SJCRH30 (cell line): ENCODE data around the gene ZNF844. TPM values are rescaled to one million over a fixed set of nuclear protein-coding genes. Genes with fewer than 3 reads are reported as not detected.

Source experiments
- DNase-seq, 2 experiments: peaks; one replicate each; pipeline ENCODE4 v3.0.0-alpha.2; 2015 to 2020
- H3K27ac ChIP-seq: fragments of 250-450 bp; sonication (Bioruptor Pico); 2 replicates; pipeline ENCODE4 v1.5.1; 2020; ENCODE audit warnings: mild to moderate bottlenecking, moderate library complexity
- H3K27me3 ChIP-seq: fragments of 250-450 bp; sonication (Bioruptor Pico); 2 replicates; pipeline ENCODE4 v1.5.1; 2020; ENCODE audit warnings: mild to moderate bottlenecking, moderate library complexity
- H3K36me3 ChIP-seq: fragments of 250-450 bp; sonication (Bioruptor Pico); 2 replicates; pipeline ENCODE4 v1.5.1; 2020; ENCODE audit warnings: mild to moderate bottlenecking, moderate library complexity
- H3K4me1 ChIP-seq: fragments of 250-450 bp; sonication (Bioruptor Pico); 2 replicates; pipeline ENCODE4 v1.5.1; 2020; ENCODE audit warnings: mild to moderate bottlenecking, moderate library complexity
- H3K4me3 ChIP-seq: fragments of 250-450 bp; sonication (Bioruptor Pico); 2 replicates; pipeline ENCODE4 v1.5.1; 2020; ENCODE audit warnings: mild to moderate bottlenecking, moderate library complexity
- H3K9me3 ChIP-seq: fragments of 250-450 bp; sonication (Bioruptor Pico); replicated peaks from 2 replicates; pipeline ENCODE4 v1.5.1; 2020; ENCODE audit warnings: mild to moderate bottlenecking, moderate library complexity
- total RNA-seq: library from RNA; depleted of rRNA; stranded (reverse); fragments of >200 nt; shearing (Covaris generic); gene quantifications from 2 replicates; pipeline ENCODE4 v1.2.3, GENCODE V29; 2014; rRNA removed

The ZNF844 gene
- total RNA-seq: 13.4 and 15.4 TPM in 2 replicates

DNA sequence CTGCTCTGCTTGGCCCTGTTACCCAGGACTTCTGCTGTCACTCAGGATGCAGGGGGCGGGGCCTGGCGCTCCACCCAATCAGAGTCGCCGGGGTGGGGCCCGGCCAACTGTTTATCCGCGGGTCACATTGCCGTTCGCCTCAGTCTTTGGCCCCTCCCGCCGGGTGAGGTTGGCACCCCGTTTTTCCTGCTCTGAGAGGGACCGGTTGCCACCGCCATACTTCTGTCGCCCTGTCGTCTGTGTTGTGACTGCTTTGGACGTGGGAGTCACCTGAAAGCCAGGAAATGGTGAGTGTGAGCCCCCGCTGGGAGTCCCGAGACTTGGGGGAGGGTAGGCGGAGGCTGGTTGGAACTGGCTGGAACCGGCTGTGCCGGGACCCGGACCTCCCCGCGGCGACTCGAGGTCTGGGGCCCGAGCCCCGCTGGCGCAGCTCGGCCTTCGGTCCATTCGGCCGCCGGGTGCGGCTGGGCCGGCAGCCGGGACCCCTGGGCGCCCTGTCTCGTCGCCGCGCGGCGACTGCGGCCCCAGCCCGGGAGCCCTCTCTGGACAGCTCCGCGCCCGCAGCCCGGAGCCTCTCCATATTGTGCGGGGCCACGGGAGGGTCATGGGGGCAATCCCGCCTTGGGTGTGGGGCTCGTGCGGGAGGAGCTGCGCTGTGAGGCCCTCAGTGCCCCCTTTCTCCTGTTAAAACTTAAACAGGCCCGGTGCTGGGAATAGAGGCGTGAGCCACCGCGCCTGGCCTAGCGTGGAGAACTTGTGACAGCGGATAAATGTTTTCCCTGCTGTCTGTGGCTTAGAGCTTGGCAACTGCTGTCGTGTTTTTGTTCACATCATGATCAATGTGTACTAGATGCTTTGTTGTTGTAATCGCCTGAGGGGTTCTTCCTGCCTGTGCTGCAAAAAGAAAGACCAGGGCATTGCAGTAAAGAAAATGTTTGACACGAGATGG lies at the start of gene ZNF844:
TSS of gene ZNF844 (plus strand) at position 142 of the 949 bp plus-strand sequence. CDS start at position 285, 143 bp downstream.
- DNase-seq: peak; percentile 96 to 97
- Histone ChIP-seq H3K4me3 (peak within 1 kb of the TSS; percentile 84), H3K4me1 (no peaks in the 10 kb centered on the region), H3K36me3 (peaks cover 13% of the 10 kb centered on the region; the same call in 1 of the 2 replicates), H3K27ac (peak within 1 kb of the TSS; percentile 61), H3K27me3 (no peaks in the 10 kb centered on the region), H3K9me3 (peaks cover 10% of the 10 kb centered on the region)

DNA sequence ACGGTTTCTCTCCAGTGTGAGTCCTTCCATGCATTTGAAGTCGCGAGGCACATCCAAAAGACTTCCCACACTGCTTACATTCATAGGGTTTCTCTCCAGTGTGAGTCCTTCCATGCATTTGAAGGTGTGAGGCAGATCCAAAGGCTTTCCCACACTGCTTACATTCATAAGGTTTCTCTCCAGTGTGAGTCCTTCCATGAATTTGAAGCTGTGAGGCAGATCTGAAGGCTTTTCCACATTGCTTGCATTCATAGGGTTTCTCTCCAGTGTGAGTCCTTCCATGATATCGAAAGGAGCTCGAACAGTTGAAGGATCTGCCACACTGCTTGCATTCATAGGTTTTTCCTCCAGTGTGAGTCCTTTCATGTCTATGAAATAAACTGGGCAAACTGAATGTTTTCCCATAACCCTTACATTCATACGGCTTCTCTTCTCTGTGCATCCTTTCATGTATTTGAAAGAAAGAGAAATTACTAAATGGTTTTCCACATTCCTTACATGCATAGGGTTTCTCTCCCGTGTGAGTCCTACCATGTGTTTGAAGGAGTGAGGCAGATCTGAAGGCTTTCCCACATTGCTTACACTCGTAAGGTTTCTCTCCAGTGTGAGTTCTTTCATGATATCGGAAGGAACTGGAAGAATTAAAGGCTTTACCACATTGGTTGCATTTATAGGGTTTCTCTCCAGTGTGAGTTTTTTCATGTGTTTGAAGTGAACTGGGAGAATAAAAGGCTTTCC lies 49.3 kb upstream of the ZNF844 start:
- no peak overlapping the region for H3K4me3 ChIP-seq
- no peaks in the 10 kb centered on the region for H3K4me1 ChIP-seq
- H3K9me3 ChIP-seq: peaks cover 50% of the 10 kb centered on the region
- no peaks in the 10 kb centered on the region for H3K27me3 ChIP-seq
- H3K36me3 ChIP-seq: peaks cover 61% of the 10 kb centered on the region
- no peak for DNase-seq
- H3K27ac ChIP-seq: no peak overlapping the region

DNA sequence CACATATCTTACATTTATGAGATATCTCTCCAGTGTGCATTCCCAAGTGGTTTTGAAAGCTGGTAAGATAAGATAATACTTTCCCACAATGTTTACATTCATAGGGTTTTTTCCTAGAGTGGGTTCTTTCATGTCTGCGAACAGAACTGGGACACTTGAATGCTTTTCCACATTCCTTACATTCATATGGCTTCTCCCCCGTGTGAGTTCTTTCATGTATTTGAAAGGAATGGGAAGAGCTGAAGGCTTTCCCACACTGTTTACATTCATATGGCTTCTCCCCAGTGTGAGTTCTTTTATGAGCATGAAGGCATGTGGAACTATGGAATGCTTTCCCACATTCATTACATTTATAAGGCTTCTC lies 48.8 kb upstream of the ZNF844 start:
- peaks cover 50% of the 10 kb centered on the region for H3K9me3 ChIP-seq

DNA sequence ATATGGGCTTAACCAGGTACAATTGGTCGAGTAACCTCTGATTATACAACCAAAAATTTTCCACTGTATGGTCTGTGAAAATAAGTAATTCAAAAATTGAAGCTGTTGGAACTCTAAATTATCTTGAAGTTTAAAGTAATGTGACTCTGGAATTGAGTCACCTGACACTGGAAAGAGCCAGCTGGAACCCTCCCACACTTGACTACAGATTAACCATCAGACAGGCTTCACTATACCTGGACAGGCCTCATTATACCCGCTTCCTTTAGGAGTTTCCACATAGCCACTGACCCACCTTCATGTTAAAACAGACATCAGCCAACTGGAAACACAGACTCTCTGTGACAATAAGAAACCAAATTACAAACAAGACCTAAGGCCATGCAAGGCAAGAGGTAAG lies 30.3 kb upstream of the ZNF844 start:
- Histone ChIP-seq H3K27me3 (no peaks in the 10 kb centered on the region), H3K4me3 (no peak overlapping the region; the same call in 1 of the 2 replicates), H3K4me1 (peaks cover 6% of the 10 kb centered on the region), H3K36me3 (no peaks in the 10 kb centered on the region; the same call in 1 of the 2 replicates), H3K27ac (no peak overlapping the region), H3K9me3 (peaks cover 8% of the 10 kb centered on the region; the same call in 1 of the 2 replicates)
- no peak for DNase-seq

More for the DNA sequence above, 48.8 kb upstream of the ZNF844 start:
- Histone ChIP-seq H3K36me3 (peaks cover 61% of the 10 kb centered on the region), H3K4me3 (no peak overlapping the region), H3K27me3 (no peaks in the 10 kb centered on the region), H3K27ac (no peak overlapping the region), H3K4me1 (no peaks in the 10 kb centered on the region)
- DNase-seq: no peak

DNA sequence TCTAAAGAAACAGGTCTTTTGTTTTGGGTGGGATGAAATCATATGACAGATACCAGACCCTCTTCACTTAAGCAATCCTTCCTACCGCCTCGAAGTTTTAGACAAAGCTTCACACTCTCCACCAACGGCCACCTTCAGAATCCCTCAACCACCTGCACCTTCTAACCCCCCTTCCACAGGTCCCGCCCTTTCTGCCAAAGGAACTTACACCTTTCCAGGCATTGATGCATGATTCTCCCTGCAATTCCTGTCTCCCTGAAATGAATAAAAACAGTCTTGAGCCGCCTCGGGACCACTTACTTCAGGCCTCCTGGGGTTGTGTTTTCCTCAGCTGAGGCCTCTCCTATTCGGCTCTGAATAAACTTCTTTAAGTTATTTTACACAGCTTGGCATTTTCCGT lies 29.9 kb upstream of the ZNF844 start:
- H3K36me3 ChIP-seq: no peaks in the 10 kb centered on the region; the same call in 1 of the 2 replicates
- H3K4me1 ChIP-seq: peaks cover 6% of the 10 kb centered on the region
- H3K27me3 ChIP-seq: no peaks in the 10 kb centered on the region
- H3K9me3 ChIP-seq: peaks cover 6% of the 10 kb centered on the region; the same call in 1 of the 2 replicates
- DNase-seq: no peak
- no peak overlapping the region for H3K27ac ChIP-seq
- peak overlapping the region; percentile 92 for H3K4me3 ChIP-seq

DNA sequence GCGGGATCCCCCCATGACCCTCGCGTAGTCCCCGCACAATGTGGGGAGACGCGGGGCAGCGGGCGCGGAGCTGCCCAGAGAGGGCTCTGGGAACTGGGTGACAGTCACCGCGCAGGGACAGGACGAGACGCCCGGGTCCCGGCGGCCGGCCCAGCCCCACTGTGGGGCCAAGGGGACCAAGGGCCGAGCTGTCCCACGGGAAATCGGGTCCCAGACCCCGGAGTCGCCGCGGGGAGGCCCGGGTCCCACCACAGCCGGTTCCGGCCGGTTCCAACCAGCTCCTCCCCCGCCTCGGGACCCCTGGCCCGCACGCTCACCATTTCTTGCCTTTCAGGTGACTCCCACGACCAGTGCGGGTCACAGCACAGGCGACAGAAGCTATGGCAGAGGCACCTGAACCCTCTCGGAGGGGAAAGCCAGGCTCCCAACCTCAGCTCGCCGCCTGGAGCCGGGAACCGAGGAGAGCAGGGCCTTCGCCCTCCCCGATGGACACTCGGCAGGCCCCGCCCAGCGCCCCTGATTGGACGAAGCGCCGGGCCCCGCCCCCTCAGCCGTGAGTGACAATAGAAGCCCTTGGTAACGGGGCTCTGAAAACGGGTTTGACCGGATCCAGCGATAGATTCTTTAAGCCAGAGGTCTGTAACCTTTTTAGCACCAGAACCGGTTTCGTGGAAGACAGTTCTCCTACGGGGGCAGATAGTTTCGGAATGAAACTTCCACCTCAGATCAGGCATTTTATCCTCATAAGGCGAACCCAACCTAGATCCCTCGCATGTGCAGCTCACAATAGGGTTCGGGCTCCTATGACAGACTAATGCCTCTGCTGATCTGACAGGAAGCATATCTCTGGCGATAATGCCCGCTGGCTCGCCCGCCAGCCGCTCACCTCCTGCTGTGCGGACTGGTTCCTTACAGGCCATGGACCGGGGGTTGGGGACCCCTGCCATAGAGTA lies 29.0 kb upstream of the ZNF844 start, which contains the start of gene ZNF433:
TSS of gene ZNF433 (minus strand) at position 460 of the 953 bp plus-strand sequence. CDS start at position 320, 140 bp downstream.
- DNase-seq: peak; percentile 96 to 97
- Histone ChIP-seq H3K4me1 (peaks cover 6% of the 10 kb centered on the region), H3K27me3 (no peaks in the 10 kb centered on the region), H3K36me3 (no peaks in the 10 kb centered on the region), H3K9me3 (peaks cover 5% of the 10 kb centered on the region; the same call in 1 of the 2 replicates), H3K4me3 (peak within 1 kb of the TSS; percentile 92), H3K27ac (peak within 1 kb of the TSS; percentile 62)

DNA sequence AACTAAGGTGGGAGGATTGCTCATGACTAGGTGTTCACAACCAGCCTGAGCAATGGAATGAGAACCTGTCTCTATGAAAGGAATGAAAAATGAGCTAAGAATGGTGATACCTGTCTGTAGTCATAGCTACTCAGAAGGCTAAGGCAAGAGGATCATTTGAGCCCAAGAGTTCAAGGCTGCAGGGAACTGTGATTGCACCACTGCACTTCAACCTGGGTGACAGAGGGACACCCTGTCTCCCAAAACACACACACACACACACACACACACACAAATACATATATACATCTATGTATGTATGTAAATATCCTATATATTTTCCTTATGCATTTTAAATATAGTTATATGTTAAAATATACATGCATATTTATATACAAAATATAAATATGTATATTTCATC lies 21.6 kb upstream of the ZNF844 start:
- Histone ChIP-seq H3K27ac (no peak overlapping the region), H3K4me1 (no peaks in the 10 kb centered on the region), H3K36me3 (peaks cover 32% of the 10 kb centered on the region), H3K27me3 (no peaks in the 10 kb centered on the region), H3K9me3 (peaks cover 45% of the 10 kb centered on the region), H3K4me3 (no peak overlapping the region)
- no peak for DNase-seq

DNA sequence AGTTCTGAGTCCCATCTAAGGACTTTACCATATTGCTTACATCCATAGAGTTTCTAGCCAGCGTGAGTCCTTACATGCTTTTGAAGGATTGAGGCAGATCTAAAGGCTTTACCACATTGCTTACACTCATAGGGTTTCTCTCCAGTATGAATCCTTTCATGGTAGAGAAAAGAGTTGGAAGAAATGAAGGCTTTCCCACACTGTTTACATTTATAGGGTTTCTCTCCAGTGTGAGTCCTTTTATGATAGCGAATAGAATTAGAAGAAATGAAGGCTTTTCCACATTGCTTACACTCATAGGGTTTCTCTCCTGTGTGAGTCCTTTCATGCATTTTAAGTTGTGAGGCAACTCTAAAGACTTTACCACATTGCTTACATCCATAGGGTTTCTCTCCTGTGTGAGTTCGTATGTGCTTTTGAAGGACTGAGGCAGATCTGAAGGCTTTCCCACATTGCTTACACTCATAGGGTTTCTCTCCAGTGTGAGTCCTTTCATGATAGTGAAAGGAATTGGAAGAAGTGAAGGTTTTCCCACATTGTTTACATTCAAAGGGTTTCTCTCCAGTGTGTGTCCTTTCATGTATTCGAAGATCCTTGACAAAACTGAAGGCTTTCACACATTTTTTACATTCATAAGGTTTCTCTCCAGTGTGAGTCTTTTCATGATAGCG lies 20.6 kb upstream of the ZNF844 start:
- DNase-seq: no peak
- peaks cover 33% of the 10 kb centered on the region for H3K36me3 ChIP-seq
- peaks cover 43% of the 10 kb centered on the region for H3K9me3 ChIP-seq
- H3K4me3 ChIP-seq: no peak overlapping the region
- H3K27me3 ChIP-seq: no peaks in the 10 kb centered on the region
- H3K27ac ChIP-seq: no peak overlapping the region
- no peaks in the 10 kb centered on the region for H3K4me1 ChIP-seq

DNA sequence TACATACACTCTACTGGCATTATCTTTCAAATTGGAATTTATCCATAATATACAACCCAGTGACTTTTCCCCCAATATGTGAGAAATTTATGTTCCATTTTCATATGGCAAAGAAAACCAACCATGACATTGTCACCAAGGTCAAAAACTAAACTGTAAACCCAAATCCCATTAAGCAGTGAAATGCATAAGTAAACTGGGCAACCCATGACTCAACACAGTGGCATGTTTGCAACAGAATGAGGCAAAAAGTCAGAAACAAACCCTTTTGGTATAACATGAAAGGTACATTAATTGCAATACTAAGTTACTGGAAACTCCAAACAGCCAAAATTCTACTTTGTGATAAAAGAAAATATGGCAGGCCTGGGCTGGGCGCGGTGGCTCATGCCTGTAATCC lies 16.7 kb upstream of the ZNF844 start:
- no peaks in the 10 kb centered on the region for H3K27me3 ChIP-seq
- H3K9me3 ChIP-seq: peaks cover 34% of the 10 kb centered on the region
- no peak overlapping the region for H3K27ac ChIP-seq
- H3K4me3 ChIP-seq: no peak overlapping the region
- peaks cover 33% of the 10 kb centered on the region for H3K36me3 ChIP-seq
- DNase-seq: no peak
- H3K4me1 ChIP-seq: no peaks in the 10 kb centered on the region; the same call in 1 of the 2 replicates

DNA sequence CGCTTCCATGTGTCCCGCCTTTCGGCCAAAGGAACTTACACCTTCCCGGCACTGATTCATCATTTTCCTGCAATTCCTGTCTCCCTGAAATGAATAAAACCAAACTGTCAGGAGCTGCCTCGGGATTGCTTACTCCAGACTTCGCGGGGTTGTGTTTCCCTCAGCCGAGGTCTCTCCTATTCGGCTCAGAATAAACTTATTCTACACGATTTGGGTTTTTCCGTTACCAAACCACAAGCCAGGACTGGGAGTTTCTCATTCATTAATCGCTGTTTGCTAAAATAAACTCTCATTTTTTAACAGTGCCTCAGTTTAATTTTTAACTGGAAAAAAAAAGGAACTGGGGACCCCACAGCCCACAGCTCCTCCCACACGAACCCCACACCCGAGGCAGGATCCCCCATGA lies 12.4 kb upstream of the ZNF844 start:
- DNase-seq: peak in 1 of 2 experiments; percentile 51
- no peaks in the 10 kb centered on the region for H3K27me3 ChIP-seq
- no peaks in the 10 kb centered on the region; the same call in 1 of the 2 replicates for H3K4me1 ChIP-seq
- H3K27ac ChIP-seq: peak overlapping the region; percentile 35; the same call in 1 of the 2 replicates
- H3K36me3 ChIP-seq: peaks cover 4% of the 10 kb centered on the region; the same call in 1 of the 2 replicates
- H3K4me3 ChIP-seq: peak overlapping the region; percentile 70
- H3K9me3 ChIP-seq: peaks cover 4% of the 10 kb centered on the region

DNA sequence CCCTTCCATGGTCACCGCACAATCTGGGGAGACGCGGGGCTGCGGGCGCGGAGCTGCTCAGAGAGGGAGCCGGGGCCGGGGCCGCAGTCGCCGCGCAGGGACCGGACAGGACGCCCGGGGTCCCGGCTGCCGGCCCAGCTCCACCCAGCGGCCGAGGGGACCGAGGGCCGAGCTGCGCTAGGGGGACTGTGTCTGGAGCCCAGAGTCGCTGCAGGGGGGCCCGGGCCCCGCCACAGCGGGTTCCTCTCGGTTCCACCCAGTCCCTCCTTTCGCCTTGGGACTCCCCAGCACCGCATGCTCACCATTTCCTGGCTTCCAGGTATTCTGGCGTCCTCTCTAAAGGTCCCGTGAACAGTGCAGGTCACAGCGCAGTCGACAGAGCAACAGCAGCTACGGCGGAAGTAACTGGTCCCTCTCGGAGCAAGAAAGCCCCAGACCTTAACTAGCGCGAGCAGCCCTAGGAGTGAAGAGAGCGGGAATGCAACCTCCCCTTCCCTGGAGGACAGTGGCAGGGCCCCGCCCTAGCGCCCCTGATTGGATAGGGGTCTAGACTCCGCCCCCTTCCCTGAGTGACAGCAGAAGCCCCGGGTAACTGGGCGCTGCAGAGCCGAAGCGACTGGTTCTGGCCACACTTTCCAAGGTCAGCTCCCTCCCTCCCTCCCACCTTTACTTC lies 11.9 kb upstream of the ZNF844 start, which contains the start of gene ZNF878:
TSS of gene ZNF878 (minus strand) at position 465 of the 673 bp plus-strand sequence. CDS start at position 305, 160 bp downstream.
- H3K4me1 ChIP-seq: no peaks in the 10 kb centered on the region; the same call in 1 of the 2 replicates
- DNase-seq: peak; percentile 99
- peak within 1 kb of the TSS; percentile 70 for H3K4me3 ChIP-seq
- no peaks in the 10 kb centered on the region for H3K27me3 ChIP-seq
- H3K36me3 ChIP-seq: peaks cover 4% of the 10 kb centered on the region; the same call in 1 of the 2 replicates
- H3K9me3 ChIP-seq: peaks cover 3% of the 10 kb centered on the region
- peak within 1 kb of the TSS; percentile 35; the same call in 1 of the 2 replicates for H3K27ac ChIP-seq

DNA sequence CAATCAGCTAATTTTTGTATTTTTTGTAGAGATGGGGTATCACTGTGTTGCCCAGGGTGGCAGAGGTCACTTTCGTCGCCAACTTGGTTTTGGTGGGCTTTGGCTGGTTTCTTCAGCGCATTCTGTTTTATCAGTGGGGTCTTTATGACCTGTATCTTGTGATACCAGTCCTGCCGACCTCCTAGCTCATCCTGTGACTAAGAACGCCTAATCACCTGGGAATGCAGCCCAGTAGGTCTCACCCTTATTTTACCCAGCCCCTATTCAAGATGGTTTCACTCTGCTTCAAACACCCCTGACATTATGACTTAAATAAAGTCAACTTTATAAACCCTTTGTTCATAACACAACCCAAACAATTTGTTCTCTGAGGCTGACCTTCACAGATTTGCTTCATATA lies 8.7 kb upstream of the ZNF844 start:
- H3K36me3 ChIP-seq: no peaks in the 10 kb centered on the region
- H3K4me3 ChIP-seq: no peak overlapping the region
- no peaks in the 10 kb centered on the region for H3K9me3 ChIP-seq
- H3K4me1 ChIP-seq: no peaks in the 10 kb centered on the region; the same call in 1 of the 2 replicates
- no peak overlapping the region for H3K27ac ChIP-seq
- H3K27me3 ChIP-seq: no peaks in the 10 kb centered on the region
- no peak for DNase-seq
